Epidermal melanocyte (primary cell): Measurements from ENCODE around the gene FCAMR.

ENCODE experiments used
- DNase-seq: peaks from one replicate; pipeline ENCODE4 v3.0.0; 2011; ENCODE audit warnings: low spot score; ENCODE audit not compliant: insufficient read length

The FCAMR gene, protein sequence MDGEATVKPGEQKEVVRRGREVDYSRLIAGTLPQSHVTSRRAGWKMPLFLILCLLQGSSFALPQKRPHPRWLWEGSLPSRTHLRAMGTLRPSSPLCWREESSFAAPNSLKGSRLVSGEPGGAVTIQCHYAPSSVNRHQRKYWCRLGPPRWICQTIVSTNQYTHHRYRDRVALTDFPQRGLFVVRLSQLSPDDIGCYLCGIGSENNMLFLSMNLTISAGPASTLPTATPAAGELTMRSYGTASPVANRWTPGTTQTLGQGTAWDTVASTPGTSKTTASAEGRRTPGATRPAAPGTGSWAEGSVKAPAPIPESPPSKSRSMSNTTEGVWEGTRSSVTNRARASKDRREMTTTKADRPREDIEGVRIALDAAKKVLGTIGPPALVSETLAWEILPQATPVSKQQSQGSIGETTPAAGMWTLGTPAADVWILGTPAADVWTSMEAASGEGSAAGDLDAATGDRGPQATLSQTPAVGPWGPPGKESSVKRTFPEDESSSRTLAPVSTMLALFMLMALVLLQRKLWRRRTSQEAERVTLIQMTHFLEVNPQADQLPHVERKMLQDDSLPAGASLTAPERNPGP

DNA sequence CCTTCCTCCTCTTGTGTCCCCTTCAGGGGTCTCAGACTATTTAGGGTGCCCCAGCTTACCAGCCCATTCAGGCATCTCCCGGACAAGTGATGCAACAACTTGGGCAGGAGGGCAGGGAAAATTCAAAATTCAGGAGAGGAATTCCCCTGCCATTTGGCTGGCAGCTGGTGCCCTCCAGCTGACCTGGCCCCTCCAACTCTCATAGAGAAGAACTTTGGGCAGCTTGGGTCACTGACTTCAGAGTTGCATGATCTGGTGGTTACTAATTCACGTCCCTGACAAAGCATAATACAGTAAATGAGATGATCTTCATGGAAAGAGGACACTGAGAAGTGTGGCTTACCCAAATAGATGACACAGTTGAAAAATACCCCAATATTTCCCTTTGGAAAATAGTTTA is at the start of gene FCAMR:
Gene FCAMR (minus strand): TSS at position 15 of the 400 bp plus-strand sequence. CDS start 335 bp downstream, outside the sequence.
- no peak for DNase-seq

DNA sequence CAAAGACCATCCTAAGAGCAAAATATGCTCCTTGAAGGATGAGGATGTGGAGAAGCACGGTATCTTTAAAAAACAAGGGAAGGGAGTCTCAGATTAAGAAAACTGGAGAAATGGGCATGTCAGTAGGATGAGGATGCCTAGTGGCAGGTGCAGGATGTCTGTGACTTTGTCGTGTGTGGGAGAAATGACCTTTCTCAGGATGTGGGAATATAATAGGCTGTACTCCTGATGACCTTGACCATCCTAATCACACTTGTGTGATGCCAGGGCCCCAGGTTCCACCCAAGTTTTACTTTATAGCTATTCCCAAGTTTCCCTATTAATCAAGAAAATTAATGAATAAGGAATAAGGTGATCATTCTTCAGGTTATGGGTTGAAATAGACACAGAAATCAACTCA is 49.4 kb upstream of the FCAMR start:
- DNase-seq: no peak

DNA sequence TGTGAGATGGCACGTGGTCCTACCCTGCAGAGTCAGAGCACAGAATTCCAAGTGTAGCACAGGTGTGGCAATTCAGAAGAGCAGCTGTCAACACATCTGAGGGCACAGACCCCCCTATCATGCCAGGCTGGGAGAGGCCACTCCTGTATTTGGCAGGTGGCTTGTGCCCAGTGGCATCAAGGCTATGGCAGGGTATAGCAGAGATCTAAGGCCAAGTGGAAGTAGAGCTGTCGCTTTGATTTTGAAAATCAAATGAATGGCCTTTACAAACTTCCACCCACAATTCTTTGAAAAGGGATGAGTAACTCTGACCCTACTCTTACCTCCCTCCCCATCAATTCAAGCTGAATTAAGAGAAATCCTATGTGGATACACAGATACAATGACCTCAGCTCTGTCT is 48.9 kb upstream of the FCAMR start:
- DNase-seq: no peak

DNA sequence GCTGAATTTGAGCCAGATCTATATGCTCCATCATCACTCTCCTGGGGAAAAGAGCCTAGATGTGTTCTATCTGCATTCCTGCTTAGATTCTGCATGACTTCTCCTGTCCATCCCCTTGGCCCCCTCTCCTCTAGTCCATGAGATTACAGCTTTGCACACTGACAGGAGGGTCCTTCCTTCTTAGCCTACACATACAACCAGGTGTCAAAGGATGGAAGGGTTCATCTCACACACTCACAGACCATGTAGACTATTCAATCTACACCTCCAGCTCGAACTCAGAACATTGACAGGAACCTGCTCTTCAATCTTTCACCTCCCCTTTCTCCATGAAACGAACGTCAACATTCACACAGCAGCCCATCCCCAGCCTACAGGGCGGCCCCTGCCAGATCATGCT is 48.4 kb upstream of the FCAMR start:
- no peak for DNase-seq

DNA sequence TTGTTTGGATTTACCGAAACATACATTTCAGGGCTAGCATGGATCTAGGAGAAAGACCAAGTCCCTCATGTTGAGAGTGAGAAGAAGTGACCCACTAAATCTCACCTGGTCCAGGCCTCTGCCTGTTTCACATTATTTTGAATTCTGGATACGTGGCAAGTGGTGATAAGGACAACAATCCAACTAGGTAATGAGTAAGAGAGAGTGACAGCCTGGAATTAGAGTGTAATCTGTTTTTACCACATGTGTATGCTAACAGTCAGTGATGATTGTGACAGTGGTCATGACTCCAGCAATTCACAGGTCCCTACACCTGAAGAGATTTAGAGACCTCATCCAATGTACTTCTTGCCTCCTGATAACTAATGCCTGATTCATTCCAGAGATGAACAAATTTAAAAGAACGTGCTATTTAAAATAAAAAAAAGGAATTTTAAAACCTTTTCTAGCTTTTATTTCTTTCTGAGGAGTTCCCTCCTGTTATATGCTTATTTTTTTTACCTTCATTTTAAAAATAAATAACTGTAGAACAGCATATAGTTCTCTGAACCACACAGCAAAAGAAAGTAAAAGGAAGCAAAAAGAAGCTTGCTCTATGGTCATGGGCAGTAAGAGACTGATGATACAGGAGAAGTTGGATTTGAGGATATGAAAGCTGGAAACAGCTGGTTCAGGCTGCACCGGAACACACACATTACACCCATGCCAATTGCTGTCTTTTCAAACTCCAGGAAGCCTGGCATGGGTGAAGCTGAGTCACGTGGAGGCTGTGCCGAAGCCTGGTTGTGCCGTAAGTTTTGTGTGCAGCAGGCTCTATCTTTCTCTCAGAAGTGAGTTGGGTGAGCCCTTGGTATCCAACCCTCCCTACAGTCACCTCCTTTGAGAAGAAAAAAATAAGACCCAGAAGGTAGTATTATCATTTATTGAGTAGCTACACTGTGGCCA is 47.6 kb upstream of the FCAMR start:
- DNase-seq: no peak

DNA sequence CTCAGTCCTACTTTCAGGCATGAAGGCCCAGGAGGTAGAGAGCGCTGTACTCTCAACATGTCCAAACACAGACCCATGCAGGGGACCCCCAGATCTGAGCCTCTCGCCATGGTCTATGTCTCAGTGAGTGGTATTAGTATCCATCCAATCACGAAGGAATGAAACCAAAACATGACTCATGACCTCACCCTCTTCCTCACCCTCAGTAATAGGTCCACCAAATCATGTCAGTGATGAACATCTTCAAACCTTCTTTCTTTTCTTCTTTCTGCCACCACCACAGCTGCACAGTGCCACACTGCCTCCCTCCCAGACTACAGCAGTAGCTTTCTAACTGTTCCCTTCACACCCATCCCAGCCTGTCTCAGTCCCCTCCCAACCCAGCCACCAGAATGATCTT is 45.5 kb upstream of the FCAMR start:
- DNase-seq: no peak

DNA sequence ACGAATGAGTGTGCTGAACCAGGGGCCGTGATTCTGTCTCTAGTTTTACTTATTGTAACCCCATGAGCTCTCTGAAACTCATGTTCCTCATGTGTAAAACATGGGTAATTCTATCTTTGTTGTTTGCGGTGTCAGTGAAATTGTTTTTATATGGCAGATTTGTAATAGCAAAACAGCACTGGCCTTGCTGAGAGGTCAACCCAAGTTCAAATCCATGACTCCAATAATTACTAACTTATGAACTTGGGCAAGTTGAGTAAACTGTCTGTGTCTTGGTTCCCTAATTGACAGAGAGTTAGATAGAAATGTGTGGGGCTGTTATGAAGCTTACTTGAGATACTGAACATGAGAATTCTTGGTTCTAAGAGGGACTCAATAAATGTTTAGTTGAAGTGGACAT is 44.5 kb upstream of the FCAMR start:
- DNase-seq: no peak

DNA sequence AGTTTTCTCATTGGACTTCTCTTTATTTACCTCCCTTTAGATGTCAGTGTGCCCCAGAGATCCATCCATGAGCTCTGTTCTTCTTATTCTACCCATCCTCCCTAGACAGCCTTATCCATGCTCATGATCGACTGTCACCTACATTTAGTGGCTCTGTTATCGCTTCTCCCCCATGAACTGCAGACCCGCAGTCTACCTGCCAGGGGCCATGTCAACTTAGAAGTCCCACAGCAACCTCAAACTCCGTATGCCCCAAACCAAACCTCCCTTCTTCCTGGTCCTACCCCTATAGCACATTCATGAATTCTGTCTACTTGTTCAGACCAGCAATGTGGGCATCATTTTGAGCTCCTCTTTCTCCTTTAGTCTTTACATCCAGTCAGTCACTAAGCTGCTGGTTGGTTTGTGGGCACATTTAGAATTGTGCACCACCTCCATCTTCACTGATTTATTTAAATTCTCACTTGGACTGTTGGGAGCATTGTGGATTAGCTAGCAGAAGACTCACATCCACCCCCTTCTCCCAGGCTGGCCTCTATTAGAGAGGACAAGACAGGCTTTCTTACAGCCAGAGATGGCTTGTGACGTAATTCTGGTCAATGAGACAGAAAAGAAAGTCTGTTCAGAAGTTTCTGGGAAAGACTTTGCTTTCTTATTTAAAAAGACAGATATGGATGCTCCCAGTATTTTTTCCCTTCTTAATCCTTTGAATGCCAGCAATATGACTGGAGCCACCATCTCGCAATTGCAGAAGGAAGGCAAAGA is 43.2 kb upstream of the FCAMR start:
- DNase-seq: no peak

DNA sequence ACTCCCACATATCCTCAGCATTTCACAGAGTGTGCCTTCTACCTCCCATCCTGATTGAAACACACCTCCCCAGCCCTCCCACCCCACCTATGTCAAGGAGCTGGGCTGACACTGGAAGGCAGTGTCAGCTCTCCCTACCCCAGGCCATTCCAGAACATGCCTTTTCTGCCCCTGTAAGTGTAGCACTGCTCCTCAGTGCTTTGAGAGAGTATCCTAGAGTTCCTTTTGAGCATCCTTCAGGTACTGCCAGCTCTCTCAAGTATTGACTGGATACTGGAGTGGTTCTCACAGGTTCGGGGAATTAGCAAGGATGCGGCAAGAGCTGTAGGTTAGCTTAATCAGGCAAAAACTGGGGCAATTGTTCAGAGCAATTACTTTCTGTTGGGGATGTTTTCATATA is 40.5 kb upstream of the FCAMR start:
- DNase-seq: no peak

DNA sequence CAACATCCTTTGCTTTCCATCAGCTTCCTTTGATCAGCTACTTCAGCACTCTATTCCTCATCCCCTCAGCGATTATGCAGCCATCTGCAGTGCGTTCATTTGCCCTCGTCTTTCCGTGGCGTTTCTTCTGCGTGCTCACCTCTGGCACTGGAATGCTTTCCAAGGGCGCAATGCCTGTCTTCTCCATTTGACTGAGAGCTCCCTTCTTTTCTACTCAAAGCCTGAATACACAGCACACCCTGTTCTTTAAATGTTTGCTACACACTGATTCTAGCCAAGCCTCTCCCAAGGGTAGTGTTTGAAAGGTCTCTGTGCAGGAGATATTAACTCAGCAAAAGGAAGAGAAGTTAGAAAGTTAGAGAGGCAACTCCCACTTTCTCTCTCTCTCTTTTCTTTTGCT is 39.7 kb upstream of the FCAMR start:
- no peak for DNase-seq

DNA sequence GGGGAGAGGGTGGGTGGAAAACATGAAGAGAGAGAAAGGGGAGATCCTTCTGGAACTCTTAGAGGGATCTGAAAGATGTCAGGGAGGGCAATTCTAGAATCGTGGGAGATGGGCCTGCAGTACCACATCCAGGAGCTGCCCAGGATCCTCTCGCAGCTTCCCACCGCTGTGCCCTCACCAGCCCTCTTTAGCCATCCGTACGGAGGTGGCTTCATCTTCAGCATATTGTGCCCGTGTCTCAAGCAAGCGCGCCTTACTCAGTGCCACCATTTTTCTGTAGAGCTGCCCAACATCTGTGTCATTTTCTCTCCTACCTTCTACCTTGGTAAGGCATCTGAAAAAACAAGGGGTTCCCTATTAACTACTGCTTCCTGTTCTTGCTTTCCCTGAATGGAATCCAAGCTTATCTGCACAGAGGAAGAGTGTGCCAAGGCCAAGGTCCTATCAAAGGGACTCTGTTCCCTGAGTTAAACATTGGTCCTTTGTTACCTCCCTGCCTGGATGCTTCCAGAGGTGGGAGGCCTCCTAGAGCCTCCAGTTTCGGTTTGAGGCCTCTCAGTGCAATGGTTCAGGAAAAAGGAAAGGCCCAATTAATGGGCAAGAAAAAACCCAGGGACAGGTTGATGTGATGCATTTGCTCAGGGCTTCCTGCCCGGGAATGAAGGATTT is 39.1 kb upstream of the FCAMR start:
- DNase-seq: no peak

DNA sequence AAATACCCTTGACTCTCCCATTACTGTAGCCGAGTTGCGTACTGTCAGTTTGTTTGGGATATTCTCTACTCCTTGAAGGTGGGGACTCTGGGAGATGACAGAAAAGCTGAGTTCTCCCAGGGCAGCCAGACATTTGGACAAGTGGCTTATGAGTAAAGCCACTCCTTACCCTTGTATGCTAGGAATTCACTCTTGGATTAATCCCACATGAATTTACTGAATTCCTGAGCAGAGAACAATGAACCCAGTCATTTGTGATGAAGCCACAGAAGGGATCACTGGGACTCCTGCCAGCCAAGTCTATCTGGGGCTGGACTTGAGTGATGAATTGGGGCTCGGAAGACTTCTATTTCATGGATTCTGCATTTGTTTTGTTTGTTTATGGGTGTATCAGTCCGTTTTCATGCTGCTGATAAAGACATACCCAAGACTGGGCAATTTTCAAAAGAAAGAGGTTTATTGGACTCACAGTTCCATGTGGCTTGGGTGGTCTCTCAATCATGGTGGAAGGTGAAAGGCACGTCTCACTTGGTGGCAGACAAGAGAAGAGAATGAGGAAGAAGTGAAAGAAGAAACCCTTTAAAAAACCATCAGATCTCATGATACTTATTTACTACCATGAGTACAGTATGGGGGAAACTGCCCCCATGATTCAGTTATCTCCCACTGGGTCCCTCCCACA is 37.2 kb upstream of the FCAMR start:
- DNase-seq: peak; percentile 91

DNA sequence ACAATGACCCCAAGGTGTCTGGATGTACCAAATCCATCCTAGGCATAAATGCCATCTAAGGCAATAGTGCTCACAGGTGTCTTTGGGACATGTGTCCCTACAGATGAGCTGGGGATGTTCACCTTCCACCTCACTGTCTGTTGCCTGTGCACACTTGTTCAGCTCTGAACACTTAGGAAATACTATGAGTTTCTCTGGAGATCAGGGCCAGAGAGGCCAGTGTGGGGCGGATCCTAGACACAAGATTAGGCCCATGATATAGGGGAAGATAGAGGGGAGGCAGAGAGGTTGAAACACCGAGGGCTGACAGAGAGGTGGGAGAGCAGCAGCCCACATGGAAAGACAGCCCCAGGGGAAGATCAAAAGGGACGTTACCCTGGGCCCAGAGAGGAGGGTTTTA is 36.7 kb upstream of the FCAMR start:
- no peak for DNase-seq

DNA sequence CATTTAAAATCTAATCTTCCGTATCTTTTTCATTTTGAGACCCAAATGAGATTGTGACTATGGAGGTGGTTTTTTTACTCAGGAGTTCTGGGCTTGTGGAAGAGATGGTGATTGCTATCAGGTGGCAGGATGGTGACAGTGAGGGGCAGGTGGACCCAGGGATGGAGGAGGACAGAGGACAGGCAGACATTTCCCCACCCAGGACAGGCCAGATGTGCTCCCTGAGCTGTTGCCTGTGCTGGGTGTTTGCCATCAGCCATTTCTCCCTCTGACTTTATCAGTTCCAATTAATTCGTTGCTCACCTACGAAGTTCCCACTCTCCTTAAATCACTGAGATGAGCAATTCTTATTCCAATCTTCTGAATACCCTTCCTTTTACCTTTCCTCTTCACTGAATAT is 35.8 kb upstream of the FCAMR start:
- DNase-seq: no peak

DNA sequence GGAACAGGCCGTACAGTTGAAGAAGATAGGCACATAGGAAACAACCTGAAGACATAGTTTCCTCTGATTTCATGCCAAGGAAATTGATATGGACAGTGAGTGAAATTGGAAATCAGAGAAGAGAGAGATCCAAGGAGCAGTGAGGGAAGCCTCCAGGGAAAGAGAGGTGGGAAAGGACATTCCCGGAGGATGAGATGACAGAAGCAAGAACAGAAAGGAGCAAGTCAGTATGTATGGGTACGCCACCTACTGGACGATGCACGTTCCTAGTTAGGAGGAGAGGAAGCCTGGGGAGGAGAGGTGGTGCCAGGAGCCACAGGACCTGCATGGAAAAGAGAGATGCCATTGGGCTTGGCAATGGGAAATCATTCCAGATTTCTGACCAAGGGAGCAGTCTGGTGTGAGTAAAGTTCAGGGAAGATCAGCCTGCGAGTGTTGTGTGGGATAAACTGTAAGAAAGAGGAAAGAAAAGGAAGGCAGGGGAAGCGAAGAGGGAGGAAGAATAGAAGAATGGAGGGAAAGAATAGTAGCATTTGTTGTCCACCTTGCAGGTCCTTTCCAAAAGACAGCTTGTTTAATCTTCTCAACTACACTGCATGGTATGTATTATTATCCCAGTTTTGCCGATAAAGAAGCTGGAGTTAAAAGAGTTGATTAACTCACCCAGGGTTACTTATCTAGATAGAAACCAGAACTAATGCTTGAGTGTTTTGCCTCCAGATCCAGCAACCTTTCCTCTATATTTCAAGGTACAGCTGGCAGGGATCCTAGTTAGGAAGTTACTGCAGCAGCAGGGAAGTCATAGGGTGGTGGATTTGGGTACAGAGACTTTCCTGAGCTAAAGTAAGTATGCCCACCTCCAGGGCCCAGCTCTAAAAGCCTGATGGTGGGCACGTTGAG is 34.9 kb upstream of the FCAMR start:
- DNase-seq: no peak

DNA sequence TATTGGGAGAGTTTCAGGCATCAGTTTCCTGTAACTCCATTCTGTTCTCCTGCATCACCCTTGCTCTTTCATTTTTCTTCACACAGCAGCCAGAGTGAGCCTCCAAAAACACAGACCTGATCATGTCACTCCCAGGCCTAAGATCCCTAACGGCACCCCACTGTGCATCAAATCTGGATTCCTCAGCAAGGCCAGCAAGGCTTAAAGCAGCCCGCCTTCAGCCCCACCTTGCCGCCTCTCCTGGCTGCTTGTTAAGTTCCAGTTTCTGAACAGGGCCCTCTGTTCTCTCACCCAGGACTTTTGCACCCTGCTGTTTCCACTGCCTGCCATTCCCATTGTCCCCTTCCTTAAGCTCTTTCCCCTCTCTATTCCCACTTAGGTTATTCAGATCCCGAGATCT is 33.0 kb upstream of the FCAMR start:
- no peak for DNase-seq

DNA sequence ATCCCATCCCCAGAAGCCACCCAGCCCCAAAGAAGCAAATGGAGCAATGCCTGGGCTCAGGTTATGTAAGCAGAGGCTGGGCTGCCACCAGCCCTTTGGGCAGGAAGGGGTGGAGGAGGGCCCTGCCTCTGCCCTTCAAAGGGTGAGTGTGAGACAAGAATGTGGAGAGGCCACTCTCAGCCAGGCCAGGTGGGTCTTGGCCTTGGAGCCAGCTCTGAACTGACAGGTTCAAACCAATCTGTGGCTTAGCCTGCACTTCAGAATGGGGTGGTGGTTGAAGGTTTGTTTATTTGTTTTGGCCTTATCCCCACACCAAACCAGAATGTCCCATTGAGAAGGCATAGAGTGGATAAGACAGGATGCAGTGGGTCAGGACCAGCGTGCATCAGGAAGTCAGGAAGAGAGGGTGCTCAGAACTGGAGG is 32.5 kb upstream of the FCAMR start:
- no peak for DNase-seq

DNA sequence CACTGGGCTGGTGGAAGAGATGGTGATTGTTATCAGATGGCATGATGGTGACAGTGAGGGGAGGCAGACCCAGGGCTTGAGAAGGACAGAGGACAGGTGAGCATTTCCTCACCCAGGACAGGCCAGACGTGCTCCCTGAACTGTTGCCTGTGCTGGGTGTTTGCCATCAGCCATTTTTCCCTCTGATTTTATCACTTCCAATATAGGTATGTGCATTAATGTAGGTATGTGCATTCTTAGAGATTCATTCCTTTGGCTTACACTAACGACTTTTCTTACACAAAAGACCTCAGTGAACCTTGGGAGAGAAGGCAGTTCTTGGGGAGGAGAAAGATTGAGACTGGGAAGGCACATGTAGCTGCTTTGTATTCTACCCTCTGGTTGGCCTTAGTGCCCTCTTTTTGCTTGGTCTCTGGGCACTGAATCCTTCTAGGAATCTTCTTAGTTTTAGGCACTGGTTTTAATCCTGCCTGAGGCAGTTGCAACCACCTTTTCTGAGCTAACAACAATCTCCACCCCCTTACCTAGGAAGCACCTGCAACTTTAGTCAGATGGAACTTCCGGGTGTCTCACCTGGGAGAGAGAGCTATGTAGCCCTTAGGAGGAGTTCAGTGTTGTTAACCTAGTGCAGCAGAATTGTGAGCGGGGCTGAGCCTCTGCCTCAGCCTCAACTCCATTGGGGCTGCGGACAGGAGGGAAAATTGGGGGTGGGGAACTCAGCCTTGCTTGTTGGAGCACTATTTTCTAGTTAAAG is 31.4 kb upstream of the FCAMR start:
- DNase-seq: no peak
